Esophagus muscularis mucosa (tissue), 4 donors: Measurements from ENCODE around the gene ST8SIA4. TPM values are rescaled to one million over a fixed set of nuclear protein-coding genes. Genes with fewer than 3 reads are reported as not detected.

Source experiments
- DNase-seq: peaks from one replicate; pipeline ENCODE4 v3.0.0-alpha.2; 2017; ENCODE audit errors: extremely low spot score
- H3K27ac ChIP-seq, 4 donors: fragments of 200-600 bp; sonication (generic); replicated peaks in 1 of 4; 1 replicate in 3 of 4; 2 replicates in 1 of 4; pipeline ENCODE4 v1.5.1; 2016 to 2019; ENCODE audit warnings: mild to moderate bottlenecking in 1 of 4
- H3K27me3 ChIP-seq, 4 donors: fragments of 200-600 bp; sonication (generic); one replicate each; pipeline versions ENCODE4 v1.5.1 to v1.6.0; 2016 to 2019
- H3K36me3 ChIP-seq, 4 donors: fragments of 200-600 bp; sonication (generic); one replicate each; pipeline ENCODE4 v1.5.1; 2016 to 2019
- H3K4me1 ChIP-seq, 4 donors: fragments of 200-600 bp; sonication (generic); one replicate each; pipeline ENCODE4 v1.5.1; 2016 to 2019
- H3K4me3 ChIP-seq, 4 donors: fragments of 200-600 bp; sonication (generic); 1 replicate in 2 of 4; 2 replicates in 2 of 4; pipeline ENCODE4 v1.5.1; 2016 to 2019; ENCODE audit warnings: mild to moderate bottlenecking in 4 of 4, moderate library complexity in 1 of 4
- H3K9me3 ChIP-seq, 4 donors: fragments of 200-600 bp; sonication (generic); 1 replicate in 3 of 4; 2 replicates in 1 of 4; pipeline ENCODE4 v1.5.1; 2016 to 2019
- EP300 ChIP-seq: sonication (generic); formaldehyde crosslinking; IDR thresholded peaks from one replicate; pipeline ENCODE4 v1.6.1; 2017; ENCODE audit warnings: antibody characterized with exemption
- POLR2A ChIP-seq: fragments of 450-650 bp; IDR thresholded peaks from one replicate; pipeline ENCODE4 v1.6.1; 2017; ENCODE audit warnings: antibody characterized with exemption, moderate library complexity, mild to moderate bottlenecking, low read depth
- POLR2AphosphoS5 ChIP-seq, 2 donors: sonication (generic); formaldehyde crosslinking; IDR thresholded peaks; one replicate each; pipeline ENCODE4 v1.6.1; 2017; ENCODE audit warnings: antibody characterized with exemption in 2 of 2
- WGBS: methylation state at CpG from one replicate; pipeline ENCODE4 v1.1.5; 2018; 5-methylcytosine and 5-hydroxymethylcytosine counted together
- intact Hi-C: fragments of 100-400 bp; cut with DNase I; formaldehyde crosslinking; loops from one replicate; pipeline ENCODE4 v1.15.1; 2023
- total RNA-seq, 4 donors: library from RNA; depleted of rRNA; stranded (reverse); fragments of >200 nt; gene quantifications; one replicate each; pipeline versions ENCODE4 v1.1.0 to v1.2.1, GENCODE V29; 2016
- TF ChIP-seq, protein P1 (sequence below), 3 experiments: fragments of 200-600 bp in 2 of 3; fragments of 450-650 bp in 1 of 3; sonication (generic) in 2 of 3; IDR thresholded peaks; one replicate each; pipeline ENCODE4 v1.5.1; 2017 to 2019; ENCODE audit warnings: antibody characterized with exemption in 3 of 3, mild to moderate bottlenecking in 2 of 3, moderate library complexity in 1 of 3

Gene ST8SIA4
- total RNA-seq, 4 donors from 2014 or later = 1.5 to 3.3 (median 2.5) TPM

DNA sequence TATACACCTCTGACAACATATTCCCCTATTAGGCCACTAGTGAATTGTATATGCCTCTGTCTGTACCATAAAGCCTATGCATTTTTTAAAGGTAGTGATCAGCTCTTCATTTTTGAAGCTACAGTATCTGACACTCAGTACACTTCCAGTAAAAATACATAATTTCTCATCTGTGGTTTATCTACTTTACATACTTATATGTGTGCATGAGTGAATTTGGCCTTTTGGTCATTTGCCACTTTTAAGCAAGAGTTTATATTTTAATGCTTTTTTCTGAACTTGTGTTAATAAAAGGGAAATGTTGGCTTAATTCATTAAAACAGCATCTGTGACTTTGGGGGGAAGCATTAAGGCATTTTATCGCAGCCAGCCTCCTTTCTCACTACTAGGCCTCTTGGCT lies 47.8 kb downstream of the ST8SIA4 start:
- intact Hi-C loops = no loop called here
- H3K36me3 ChIP-seq = no peaks in the 10 kb centered on the region
- no peaks in the 10 kb centered on the region for H3K4me1 ChIP-seq
- H3K27me3 ChIP-seq = no peaks in the 10 kb centered on the region
- no peak for DNase-seq
- WGBS = 91% methylated on average over 1 of the region's 1 CpG
- TF ChIP-seq POLR2AphosphoS5 (IDR thresholded peaks at IDR 0.05) (no peak), EP300 (no peak), POLR2A (no peak)
- TF ChIP-seq, protein P1, sequence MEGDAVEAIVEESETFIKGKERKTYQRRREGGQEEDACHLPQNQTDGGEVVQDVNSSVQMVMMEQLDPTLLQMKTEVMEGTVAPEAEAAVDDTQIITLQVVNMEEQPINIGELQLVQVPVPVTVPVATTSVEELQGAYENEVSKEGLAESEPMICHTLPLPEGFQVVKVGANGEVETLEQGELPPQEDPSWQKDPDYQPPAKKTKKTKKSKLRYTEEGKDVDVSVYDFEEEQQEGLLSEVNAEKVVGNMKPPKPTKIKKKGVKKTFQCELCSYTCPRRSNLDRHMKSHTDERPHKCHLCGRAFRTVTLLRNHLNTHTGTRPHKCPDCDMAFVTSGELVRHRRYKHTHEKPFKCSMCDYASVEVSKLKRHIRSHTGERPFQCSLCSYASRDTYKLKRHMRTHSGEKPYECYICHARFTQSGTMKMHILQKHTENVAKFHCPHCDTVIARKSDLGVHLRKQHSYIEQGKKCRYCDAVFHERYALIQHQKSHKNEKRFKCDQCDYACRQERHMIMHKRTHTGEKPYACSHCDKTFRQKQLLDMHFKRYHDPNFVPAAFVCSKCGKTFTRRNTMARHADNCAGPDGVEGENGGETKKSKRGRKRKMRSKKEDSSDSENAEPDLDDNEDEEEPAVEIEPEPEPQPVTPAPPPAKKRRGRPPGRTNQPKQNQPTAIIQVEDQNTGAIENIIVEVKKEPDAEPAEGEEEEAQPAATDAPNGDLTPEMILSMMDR (IDR thresholded peaks at IDR 0.05) = no peak
- H3K9me3 ChIP-seq = no peaks in the 10 kb centered on the region
- H3K4me3 ChIP-seq = no peak overlapping the region
- no peak overlapping the region for H3K27ac ChIP-seq

DNA sequence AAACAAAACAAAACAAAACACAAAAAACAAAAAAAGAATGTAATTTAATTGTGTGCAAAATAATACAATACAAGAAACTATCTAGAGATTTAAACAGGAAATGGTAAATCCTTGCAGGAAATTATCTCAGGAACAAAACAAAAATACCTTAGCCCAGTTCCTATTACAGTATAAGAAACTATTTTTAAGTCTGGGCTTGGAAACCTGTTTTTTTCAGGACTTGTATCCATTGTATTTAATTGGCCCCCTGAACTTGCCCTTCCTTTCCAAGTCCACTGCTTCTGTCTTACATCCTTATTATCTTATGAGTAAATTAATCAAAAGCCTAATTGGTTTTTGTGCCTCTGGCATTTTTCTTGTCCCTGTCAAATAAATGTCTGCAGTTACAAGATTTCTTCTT lies 48.5 kb downstream of the ST8SIA4 start:
- Histone ChIP-seq H3K27me3 (no peaks in the 10 kb centered on the region), H3K9me3 (no peaks in the 10 kb centered on the region), H3K36me3 (no peaks in the 10 kb centered on the region), H3K27ac (no peak overlapping the region), H3K4me3 (no peak overlapping the region), H3K4me1 (no peaks in the 10 kb centered on the region)
- TF ChIP-seq POLR2A (no peak), EP300 (no peak), POLR2AphosphoS5 (IDR thresholded peaks at IDR 0.05) (no peak)
- TF ChIP-seq, protein P1 (IDR thresholded peaks at IDR 0.05) = no peak
- intact Hi-C loops = no loop called here
- no peak for DNase-seq

DNA sequence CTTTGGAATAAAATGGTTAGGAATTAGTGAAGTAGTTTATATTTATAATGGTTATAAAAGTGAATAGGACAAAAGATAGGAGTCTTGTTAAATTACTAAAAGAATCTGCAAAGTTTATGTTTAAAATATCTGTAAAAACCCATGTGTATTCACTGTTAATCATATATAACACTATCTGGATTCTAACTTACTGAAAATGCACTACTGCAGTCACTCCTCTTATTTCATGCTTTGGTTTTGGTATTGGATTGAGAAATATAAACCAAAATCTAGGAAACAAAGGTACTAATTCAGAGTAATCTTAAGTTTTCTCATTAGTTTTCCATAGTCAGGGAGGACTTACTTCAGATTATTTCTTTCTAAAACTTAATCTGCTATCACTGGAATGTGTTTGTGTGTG lies 49.5 kb downstream of the ST8SIA4 start:
- Histone ChIP-seq H3K4me3 (no peak overlapping the region), H3K27ac (no peak overlapping the region), H3K9me3 (no peaks in the 10 kb centered on the region), H3K4me1 (no peaks in the 10 kb centered on the region), H3K36me3 (no peaks in the 10 kb centered on the region), H3K27me3 (no peaks in the 10 kb centered on the region)
- intact Hi-C loops = no loop called here
- TF ChIP-seq POLR2AphosphoS5 (IDR thresholded peaks at IDR 0.05) = no peak
- no peak for TF ChIP-seq POLR2A
- TF ChIP-seq, protein P1 (IDR thresholded peaks at IDR 0.05) = no peak
- TF ChIP-seq EP300 = no peak
- no peak for DNase-seq

DNA sequence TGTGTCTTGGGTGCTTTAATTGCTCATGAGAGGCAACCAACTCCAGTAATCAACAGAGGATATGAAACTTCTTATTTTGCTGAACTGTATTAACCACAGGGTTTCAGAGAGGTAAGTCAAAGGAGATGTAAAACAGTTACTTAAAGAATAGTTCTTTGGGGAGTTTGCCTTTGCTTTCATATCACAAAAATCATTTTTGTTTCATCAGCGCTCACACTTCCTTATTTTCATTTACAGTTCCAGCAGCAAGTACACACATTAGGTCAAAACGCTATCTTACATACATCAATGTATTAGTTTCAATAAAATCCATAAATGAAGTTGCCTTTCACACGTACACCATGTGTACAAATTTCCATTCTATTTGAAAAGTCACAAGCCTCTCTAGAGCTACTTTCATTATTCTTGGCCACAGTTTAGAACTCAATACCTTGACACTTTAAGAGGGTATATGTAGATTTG lies 50.1 kb downstream of the ST8SIA4 start:
- DNase-seq = no peak
- Histone ChIP-seq H3K4me3 (no peak overlapping the region), H3K27me3 (no peaks in the 10 kb centered on the region), H3K9me3 (no peaks in the 10 kb centered on the region), H3K36me3 (no peaks in the 10 kb centered on the region), H3K4me1 (no peaks in the 10 kb centered on the region), H3K27ac (no peak overlapping the region)
- TF ChIP-seq POLR2AphosphoS5 (IDR thresholded peaks at IDR 0.05) = no peak
- no peak for TF ChIP-seq POLR2A
- TF ChIP-seq EP300 = no peak
- TF ChIP-seq, protein P1 (IDR thresholded peaks at IDR 0.05) = no peak
- WGBS = 78% methylated on average over 3 of the region's 3 CpGs
- intact Hi-C loops = no loop called here

DNA sequence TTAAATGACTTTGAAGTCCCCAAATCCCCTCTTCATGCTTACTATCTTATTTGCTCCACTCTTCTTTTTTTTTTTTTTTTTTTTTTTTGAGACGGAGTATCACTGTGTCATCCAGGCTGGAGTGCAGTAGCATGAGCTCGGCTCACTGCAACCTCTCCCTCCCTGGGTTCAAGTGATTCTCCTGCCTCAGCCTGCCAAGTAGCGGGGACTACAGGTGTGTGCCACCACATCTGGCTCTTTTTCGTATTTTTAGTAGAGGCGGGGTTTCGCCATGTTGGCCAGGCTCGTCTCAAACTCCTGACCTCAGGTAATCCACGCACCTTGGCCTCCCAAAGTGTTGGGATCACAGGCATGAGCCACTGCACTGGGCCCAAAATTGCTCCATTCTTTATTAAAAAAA lies 51.0 kb downstream of the ST8SIA4 start:
- intact Hi-C loops = no loop called here
- WGBS = 94% methylated on average over 8 of the region's 8 CpGs
- Histone ChIP-seq H3K36me3 (no peaks in the 10 kb centered on the region), H3K9me3 (no peaks in the 10 kb centered on the region), H3K27me3 (no peaks in the 10 kb centered on the region), H3K4me1 (no peaks in the 10 kb centered on the region), H3K4me3 (no peak overlapping the region), H3K27ac (no peak overlapping the region)
- TF ChIP-seq POLR2AphosphoS5 (IDR thresholded peaks at IDR 0.05) = no peak
- TF ChIP-seq, protein P1 (IDR thresholded peaks at IDR 0.05) = no peak
- TF ChIP-seq POLR2A = no peak
- no peak for TF ChIP-seq EP300
- no peak for DNase-seq
